ENCODE measurements around the gene FTCD.

The FTCD gene

GRCh38 chr21:46104104-46104503, 51.3 kb downstream of the FTCD start:
- no peak for DNase-seq

- no peak for DNase-seq
These were observed 54.5 kb downstream of the FTCD start for GRCh38 chr21:46100906-46101305.

- DNase-seq = no peak
These were observed 55.0 kb downstream of the FTCD start for GRCh38 chr21:46100426-46100825.

GRCh38 chr21:46100020-46100419, 55.4 kb downstream of the FTCD start:
- DNase-seq = no peak

- no peak for DNase-seq
These were observed 55.9 kb downstream of the FTCD start for GRCh38 chr21:46099476-46099875.

GRCh38 chr21:46098303-46099141, 56.9 kb downstream of the FTCD start:
- no peak for DNase-seq

- no peak for DNase-seq
These were observed 57.8 kb downstream of the FTCD start, which contains the start of gene COL6A2 for GRCh38 chr21:46097336-46098293. Gene COL6A2 (plus strand): TSS chr21:46098112.

GRCh38 chr21:46096596-46097335, 58.6 kb downstream of the FTCD start:
- no peak for DNase-seq

GRCh38 chr21:46095814-46096595, 59.4 kb downstream of the FTCD start:
- no peak for DNase-seq

- no peak for DNase-seq
These were observed 60.2 kb downstream of the FTCD start for GRCh38 chr21:46095083-46095719.

- DNase-seq = no peak
These were observed 60.8 kb downstream of the FTCD start for GRCh38 chr21:46094401-46095082.

- DNase-seq = no peak
These were observed 61.5 kb downstream of the FTCD start for GRCh38 chr21:46093668-46094400.

GRCh38 chr21:46092811-46093667, 62.3 kb downstream of the FTCD start:
- DNase-seq = no peak

- DNase-seq = no peak
These were observed 63.2 kb downstream of the FTCD start for GRCh38 chr21:46092026-46092764.

GRCh38 chr21:46091631-46092025, 63.8 kb downstream of the FTCD start:
- no peak for DNase-seq

GRCh38 chr21:46091118-46091517, 64.3 kb downstream of the FTCD start:
- DNase-seq = no peak

GRCh38 chr21:46089285-46089684, 66.1 kb downstream of the FTCD start:
- no peak for DNase-seq

- no peak for DNase-seq
These were observed 67.2 kb downstream of the FTCD start for GRCh38 chr21:46088189-46088588.

- DNase-seq = no peak
These were observed 67.7 kb downstream of the FTCD start for GRCh38 chr21:46087641-46088040.
